ENCODE results near the gene TRIP11.
"Not testable (repeated sequence)": the region's sequence is repeated elsewhere in the genome, so short reads cannot be mapped to it uniquely, and the experiment has no call there.

Gene TRIP11

GRCh38 chr14:92039719-92040430 is at the start of gene TRIP11:
Gene TRIP11 (minus strand): TSS chr14:92040059. CDS start chr14:92039685, 374 bp downstream.
- DNase-seq (ENCODE audit: insufficient read length, low spot score): peak; percentile 76
- peak; percentile 89 for FAIRE-seq

DNA sequence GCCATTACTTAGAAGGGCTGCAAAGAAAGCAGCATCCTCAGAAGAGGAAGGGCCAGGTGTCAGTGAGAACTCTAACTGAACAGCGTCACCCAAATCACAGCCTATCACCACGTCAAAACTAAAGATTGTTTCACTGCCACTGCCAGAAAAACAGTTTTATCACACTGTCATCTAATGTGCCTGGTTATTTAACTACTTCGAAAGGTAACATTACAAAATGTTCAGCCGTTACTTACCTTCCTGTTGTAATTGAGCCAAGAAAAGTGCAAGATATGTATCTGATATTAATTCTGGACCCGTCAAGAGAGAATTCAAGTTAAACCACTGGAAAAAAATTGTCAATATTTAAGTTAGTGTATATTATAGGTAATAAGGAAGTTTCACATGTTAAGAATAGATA is 48.6 kb upstream of the TRIP11 start:
- DNase-seq (ENCODE audit: insufficient read length, low spot score): no peak

DNA sequence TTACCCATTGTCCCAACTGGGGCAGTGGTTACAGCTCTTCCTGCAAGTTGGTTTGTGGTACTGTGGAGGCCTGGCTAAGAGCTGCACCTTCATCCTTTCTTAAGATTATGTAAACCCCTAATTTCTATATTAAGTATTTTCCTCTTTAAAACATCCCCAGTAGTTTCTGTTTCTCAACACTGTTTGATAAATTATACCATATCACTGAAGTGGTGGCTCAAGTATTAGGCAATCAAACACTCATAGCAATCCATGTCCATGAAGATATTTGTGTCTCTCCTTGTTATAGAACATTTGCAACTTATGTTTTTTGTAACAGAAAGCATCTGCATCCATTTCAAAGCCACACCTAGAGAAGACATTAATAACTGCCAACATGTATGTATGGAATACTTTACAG is 34.7 kb upstream of the TRIP11 start:
- FAIRE-seq (no peak), DNase-seq (ENCODE audit: insufficient read length, low spot score) (no peak)

More for the DNA sequence above, 48.6 kb upstream of the TRIP11 start:
- FAIRE-seq: no peak

- DNase-seq (ENCODE audit: insufficient read length, low spot score) (no peak), FAIRE-seq (no peak)
Measured at GRCh38 chr14:92058006-92058917, 18.4 kb upstream of the TRIP11 start.

DNA sequence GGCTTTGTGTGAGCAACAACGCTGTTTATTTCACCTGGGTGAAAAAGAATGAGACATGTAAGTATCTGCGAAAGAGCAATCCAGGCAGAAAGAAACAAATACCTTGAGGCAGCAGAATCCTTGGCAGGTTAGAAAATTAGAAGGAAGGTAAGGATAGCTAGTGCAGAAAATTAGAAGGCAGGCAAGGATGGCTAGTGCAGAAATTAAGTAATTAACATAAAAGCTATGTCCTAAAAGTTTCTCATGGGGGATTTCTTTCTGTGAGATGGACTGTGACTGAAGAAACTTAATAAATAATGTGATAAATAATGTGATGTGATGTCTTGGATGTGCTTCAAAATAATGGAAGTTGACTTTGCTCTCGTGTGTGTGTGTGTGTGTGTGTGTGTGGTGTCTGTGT is 9.9 kb upstream of the TRIP11 start:
- FAIRE-seq (no peak), DNase-seq (ENCODE audit: insufficient read length, low spot score) (no peak)

GRCh38 chr14:92049221-92049620 is 9.4 kb upstream of the TRIP11 start:
- not testable (repeated sequence) for DNase-seq (ENCODE audit: insufficient read length, low spot score); FAIRE-seq

GRCh38 chr14:92045904-92046303 is 6.0 kb upstream of the TRIP11 start:
- not testable (repeated sequence) for FAIRE-seq; DNase-seq (ENCODE audit: insufficient read length, low spot score)

DNA sequence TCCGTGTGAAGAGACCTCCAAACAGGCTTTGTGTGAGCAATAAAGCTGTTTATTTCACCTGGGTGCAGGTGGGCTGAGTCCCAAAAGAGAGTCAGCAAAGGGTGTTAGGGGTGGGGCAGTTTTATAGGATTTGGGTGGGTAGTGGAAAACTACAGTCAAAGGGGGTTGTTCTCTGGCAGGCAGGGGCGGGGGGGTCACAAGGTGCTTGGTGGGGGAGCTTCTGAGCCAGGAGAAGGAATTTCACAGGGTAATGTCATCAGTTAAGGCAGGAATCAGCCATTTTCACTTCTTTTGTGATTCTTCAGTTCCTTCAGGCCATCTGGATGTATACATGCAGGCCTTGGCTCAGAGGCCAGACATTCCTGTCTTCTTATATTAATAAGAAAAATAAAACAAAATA is 1.9 kb upstream of the TRIP11 start:
- not testable (repeated sequence) for FAIRE-seq; DNase-seq (ENCODE audit: insufficient read length, low spot score)

DNA sequence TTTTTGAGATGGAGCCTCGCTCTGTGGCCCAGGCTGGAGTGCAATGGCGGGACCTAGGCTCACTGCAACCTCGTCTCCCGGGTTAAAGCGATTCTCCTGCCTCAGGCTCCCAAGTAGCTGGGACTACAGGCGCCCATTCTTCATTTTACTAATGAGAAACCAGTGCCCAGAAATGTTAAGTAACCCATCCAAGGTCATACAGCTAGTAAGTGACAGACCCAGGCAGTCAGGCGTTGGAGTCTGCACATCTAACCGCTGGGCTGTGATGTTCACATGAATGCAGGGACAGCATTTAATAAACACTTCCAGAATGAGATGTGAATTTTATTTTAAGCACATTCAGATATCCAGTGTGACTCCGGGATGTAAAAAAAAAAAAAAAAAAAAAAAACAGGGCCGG is 1.3 kb upstream of the TRIP11 start:
- DNase-seq (ENCODE audit: insufficient read length, low spot score) (no peak), FAIRE-seq (no peak)

DNA sequence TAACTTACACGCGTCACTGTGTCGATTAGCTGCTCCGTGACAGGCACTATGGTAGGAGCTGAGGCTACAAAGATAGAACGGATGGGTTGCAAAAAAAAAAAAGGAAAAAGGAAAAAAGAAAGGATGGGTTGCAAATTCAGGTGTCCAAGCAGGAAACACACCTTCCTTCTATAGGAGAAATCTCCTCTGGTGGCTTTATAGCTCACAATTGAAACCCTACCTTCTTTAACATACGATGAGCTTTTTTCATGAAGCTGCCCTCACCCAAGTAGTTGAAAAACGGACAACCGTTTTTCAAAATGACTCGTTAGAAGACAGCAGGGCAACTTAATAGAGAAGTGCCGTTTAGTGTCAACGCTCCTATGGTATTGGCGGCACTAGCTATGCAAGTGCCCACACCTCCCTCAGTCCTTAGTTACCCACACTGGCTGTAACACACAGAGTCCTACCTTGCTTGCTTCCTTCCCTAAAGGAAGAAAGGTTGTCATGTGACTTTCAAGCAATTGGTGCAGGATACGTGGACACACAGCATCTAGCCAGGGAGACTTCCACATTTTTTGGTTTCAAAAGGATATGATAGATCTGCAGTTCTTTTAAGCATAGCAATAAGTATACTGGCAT is 682 bp upstream of the TRIP11 start:
- peak; percentile 71 for FAIRE-seq
- DNase-seq (ENCODE audit: insufficient read length, low spot score): no peak

DNA sequence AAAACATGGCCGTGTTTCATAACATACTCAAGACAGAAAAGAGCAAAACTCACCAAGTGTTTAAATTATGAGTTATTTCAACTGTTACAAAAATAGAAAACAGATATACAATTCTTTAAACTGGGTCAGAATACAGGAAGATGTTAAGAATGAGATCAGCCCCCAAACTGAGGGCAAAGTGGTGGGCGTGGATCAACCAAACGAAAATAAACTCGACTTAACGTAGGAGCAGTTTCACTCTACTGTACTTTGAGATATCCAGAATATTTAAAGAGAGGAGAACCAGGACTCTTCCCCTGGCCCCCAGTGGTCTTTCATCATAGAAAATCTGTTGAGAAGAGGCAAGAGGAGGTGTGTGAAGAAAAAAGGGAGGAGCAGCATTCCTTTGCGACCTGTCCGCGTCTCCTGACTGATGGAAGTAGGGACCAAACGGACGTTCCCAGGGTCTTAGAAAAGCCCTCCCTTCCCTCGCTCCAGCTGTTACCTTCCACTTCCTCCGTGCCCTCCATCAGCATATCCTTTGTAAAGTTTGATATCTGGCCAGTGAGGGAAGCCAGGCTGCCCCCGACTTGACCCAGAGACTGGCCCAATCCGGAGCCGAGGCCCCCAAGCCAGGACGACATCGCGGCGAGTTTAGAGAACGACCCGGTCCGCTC is 668 bp downstream of the TRIP11 start:
- no peak for DNase-seq (ENCODE audit: insufficient read length, low spot score)

GRCh38 chr14:92037989-92038388 is 1.9 kb downstream of the TRIP11 start:
- no peak for FAIRE-seq

More for the DNA sequence above, 668 bp downstream of the TRIP11 start:
- FAIRE-seq: peak; percentile 26

DNA sequence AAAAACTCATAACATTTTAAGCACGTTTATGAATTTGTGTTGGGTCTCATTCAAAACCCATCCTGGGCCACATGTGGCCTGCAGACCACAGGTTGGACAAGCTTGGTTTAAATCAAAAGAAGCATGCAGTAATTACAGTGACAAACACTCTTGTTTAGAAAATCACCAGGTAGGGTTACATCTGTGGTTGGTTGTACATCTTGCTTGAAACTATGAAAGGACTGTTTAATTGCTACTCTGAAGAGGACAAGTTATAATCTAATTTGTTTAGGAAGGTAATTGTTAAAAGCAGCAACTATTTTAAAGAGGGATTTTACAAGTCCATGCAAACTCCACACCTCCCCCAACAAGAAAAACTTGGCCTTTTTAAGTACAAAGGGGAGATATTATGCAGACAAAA is 4.0 kb downstream of the TRIP11 start:
- no peak for FAIRE-seq
- no peak for DNase-seq (ENCODE audit: insufficient read length, low spot score)

More at GRCh38 chr14:92037989-92038388, 1.9 kb downstream of the TRIP11 start:
- DNase-seq (ENCODE audit: insufficient read length, low spot score): no peak

DNA sequence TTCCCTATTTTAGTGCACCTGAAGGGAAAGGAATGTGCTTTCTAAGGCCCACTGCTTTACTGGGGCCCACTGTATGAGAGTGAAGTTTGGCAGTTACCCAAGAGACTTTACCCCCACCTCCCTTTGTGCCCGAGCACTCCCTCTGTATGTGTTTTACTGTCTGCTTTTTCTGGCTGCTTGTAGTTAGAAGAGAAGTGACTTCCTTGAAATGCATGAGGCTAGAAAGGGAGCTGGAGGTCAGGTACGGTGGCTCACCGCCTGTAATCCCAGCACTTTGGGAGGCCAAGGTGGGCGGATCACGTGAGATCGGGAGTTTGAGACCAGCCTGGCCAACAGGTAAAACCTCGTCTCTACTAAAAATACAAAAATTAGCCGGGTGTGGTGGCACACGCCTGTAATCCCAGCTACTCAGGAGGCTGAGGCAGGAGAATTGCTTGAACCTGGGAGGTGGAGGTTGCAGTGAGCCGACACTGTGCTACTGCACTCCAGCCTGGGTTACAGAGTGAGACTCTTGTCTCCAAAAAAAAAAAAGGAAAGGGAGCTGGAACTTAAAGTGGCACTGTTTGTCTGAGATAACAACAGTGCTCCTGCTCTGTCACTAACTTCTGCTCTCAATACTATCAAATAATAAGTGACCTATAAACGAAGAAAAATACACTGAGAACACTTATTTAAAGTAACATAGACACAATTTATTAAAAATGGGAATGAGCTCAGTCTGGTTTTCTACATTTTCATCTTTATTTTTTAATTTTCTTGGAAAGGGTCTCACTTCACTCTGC is 5.8 kb downstream of the TRIP11 start:
- no peak for DNase-seq (ENCODE audit: insufficient read length, low spot score)
- peak; percentile 49 for FAIRE-seq

DNA sequence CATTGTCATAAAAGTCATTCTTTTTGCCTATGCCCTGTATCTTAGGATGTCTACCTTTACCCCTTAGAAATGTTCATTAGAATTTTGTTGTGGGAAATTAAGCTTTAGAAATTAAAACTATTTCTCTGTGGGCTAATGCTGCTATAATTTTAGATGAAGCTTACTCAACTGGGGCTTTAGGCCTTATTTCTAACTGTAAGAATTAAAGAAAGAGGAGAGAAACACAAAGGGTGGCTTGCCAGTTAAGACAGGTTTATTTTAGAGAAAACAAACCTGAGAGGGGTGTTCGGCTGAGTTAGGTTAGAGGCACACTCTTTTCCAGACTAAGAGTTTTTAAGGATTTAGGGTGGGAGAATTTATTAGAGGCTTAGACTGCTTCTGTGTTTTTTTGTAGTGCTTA is 6.4 kb downstream of the TRIP11 start:
- FAIRE-seq (no peak), DNase-seq (ENCODE audit: insufficient read length, low spot score) (no peak)

- FAIRE-seq (no peak), DNase-seq (ENCODE audit: insufficient read length, low spot score) (no peak)
Measured at GRCh38 chr14:92026548-92027190, 13.2 kb downstream of the TRIP11 start.

DNA sequence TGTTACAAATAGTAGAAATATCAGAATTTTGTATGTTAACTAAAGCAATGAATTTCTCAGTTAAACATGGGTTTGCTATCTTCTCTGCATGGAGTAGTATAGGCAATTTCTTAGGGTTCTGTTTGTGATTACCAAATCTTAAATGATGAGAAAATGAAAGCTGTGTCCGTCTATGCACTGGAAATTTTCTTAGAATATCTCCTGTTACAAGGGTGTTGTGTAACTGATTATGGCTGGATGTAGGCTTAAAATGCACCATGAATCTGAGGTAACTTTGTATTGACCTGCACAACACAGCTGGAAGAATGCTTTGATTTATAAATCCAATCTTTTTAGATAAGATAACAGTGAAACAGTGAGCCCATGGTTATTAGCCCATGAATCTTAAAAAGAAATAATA is 17.8 kb downstream of the TRIP11 start:
- FAIRE-seq (no peak), DNase-seq (ENCODE audit: insufficient read length, low spot score) (no peak)

DNA sequence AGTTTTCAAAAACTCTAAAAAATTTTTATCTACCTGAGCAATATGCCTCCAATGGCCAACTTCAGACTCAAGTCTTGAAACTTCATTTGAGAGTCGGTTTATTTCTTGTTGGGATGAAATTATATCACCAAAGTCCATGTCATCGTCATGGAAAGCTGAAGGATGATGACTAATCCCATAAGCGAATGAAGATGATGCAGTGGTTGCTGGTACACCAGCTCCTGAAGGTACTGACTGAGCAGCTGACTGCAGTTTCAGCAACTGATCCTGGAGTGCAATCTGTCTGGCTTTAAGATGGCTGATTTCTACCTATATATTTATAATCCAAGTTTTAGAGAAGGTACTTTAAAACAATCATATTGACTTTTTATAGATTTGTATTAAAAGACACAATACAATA is 18.3 kb downstream of the TRIP11 start:
- no peak for DNase-seq (ENCODE audit: insufficient read length, low spot score)
- no peak for FAIRE-seq

DNA sequence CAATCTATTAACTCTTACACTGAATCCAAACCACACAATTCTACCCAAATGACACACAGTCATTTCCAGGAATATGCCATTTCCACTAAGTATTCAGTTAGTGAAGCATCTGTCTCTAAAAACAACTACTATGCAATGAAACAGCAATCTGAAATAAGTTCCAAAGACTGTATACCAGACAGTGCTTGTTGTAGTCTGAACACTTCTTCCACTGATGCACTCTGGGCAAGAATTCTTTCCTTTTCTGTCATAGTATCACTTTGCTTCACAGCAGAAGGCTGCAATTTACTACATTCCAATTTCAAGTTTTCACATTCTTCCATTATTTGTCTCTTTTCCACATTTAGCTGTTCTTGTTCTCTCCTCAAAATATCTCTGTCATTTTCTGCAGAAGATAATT is 25.8 kb downstream of the TRIP11 start:
- FAIRE-seq: no peak
- no peak for DNase-seq (ENCODE audit: insufficient read length, low spot score)
